Frontal cortex (tissue), 4 donors: Measurements from ENCODE around the gene CCDC88B. TPM values are rescaled to one million over a fixed set of nuclear protein-coding genes. Genes with fewer than 3 reads are reported as not detected.
A peak's percentile ranks its signal among the peaks of the same experiment; 100 is the strongest.

Experiments
- DNase-seq, 2 donors: peaks; one replicate each; pipeline ENCODE4 v3.0.0; 2012; ENCODE audit warnings: low spot score in 2 of 2
- FAIRE-seq: peaks from 2 replicates; lab custom pipeline; 2012; peaks lifted over from hg19 to GRCh38; lab: Jason Lieb, UNC
- total RNA-seq: library from RNA; depleted of rRNA; stranded (reverse); fragments of >200 nt; gene quantifications from one replicate; pipeline ENCODE4 v1.2.3, GENCODE V29; 2014
- donor health status: control.
- donor health status: control.
- donor health status: control.

Gene CCDC88B
- total RNA-seq, 1 donor from 2014 or later: 0.82 TPM

GRCh38 chr11:64356498-64357411 lies 16.8 kb downstream of the CCDC88B start:
- no peak for FAIRE-seq
- DNase-seq: no peak

- no peak for DNase-seq
- FAIRE-seq: no peak
These were observed 17.4 kb downstream of the CCDC88B start for GRCh38 chr11:64357446-64357845.

- no peak for FAIRE-seq
- no peak for DNase-seq
These were observed 18.0 kb downstream of the CCDC88B start for GRCh38 chr11:64357904-64358535.

GRCh38 chr11:64358536-64358906 lies 18.5 kb downstream of the CCDC88B start:
- DNase-seq: no peak
- no peak for FAIRE-seq

GRCh38 chr11:64358907-64359711 lies 19.1 kb downstream of the CCDC88B start, which contains the start of gene RPS6KA4:
RPS6KA4 (plus strand) TSS chr11:64359162; CDS start chr11:64359236, 74 bp downstream.
- DNase-seq (peak; percentile 93 to 94), FAIRE-seq (no peak)

GRCh38 chr11:64359712-64360445 lies 19.9 kb downstream of the CCDC88B start:
- DNase-seq: peak; percentile 53 to 66

GRCh38 chr11:64360448-64360921 lies 20.5 kb downstream of the CCDC88B start:
- no peak for FAIRE-seq
- DNase-seq: peak in 1 of 2 donors; percentile 43

More at GRCh38 chr11:64359712-64360445, 19.9 kb downstream of the CCDC88B start:
- no peak for FAIRE-seq

GRCh38 chr11:64361659-64362058 lies 21.7 kb downstream of the CCDC88B start:
- FAIRE-seq: no peak
- no peak for DNase-seq

GRCh38 chr11:64362339-64362738 lies 22.3 kb downstream of the CCDC88B start:
- FAIRE-seq (no peak), DNase-seq (no peak)

- DNase-seq (no peak), FAIRE-seq (no peak)
These were observed 24.4 kb downstream of the CCDC88B start for GRCh38 chr11:64364435-64364834.

GRCh38 chr11:64364911-64365310 lies 24.9 kb downstream of the CCDC88B start:
- DNase-seq (peak in 1 of 2 donors; percentile 14), FAIRE-seq (no peak)

- FAIRE-seq (no peak), DNase-seq (no peak)
These were observed 26.7 kb downstream of the CCDC88B start for GRCh38 chr11:64366751-64367150.

GRCh38 chr11:64367931-64368672 lies 28.1 kb downstream of the CCDC88B start:
- no peak for FAIRE-seq

GRCh38 chr11:64368673-64369074 lies 28.7 kb downstream of the CCDC88B start:
- DNase-seq (peak in 1 of 2 donors; percentile 26), FAIRE-seq (no peak)

More at GRCh38 chr11:64367931-64368672, 28.1 kb downstream of the CCDC88B start:
- DNase-seq: peak in 1 of 2 donors; percentile 26

- peak in 1 of 2 donors; percentile 38 for DNase-seq
- FAIRE-seq: no peak
These were observed 29.7 kb downstream of the CCDC88B start for GRCh38 chr11:64369440-64370421.

GRCh38 chr11:64371201-64371600 lies 31.2 kb downstream of the CCDC88B start:
- DNase-seq (peak in 1 of 2 donors; percentile 40), FAIRE-seq (no peak)

- DNase-seq: peak in 1 of 2 donors; percentile 35
- no peak for FAIRE-seq
These were observed 32.0 kb downstream of the CCDC88B start for GRCh38 chr11:64372021-64372420.
